Head of caudate nucleus (tissue), 42 donors: ENCODE results near the gene RNF114.
"Not testable (repeated sequence)": the region's sequence is repeated elsewhere in the genome, so short reads cannot be mapped to it uniquely, and the experiment has no call there.

Experiments used
- DNase-seq, 42 donors: peaks; one replicate each; pipeline versions ENCODE4 v3.0.0 to v3.0.0-alpha.2; 2020 to 2021; ENCODE audit warnings: mixed read lengths in 7 of 42
- intact Hi-C: fragments of 100-400 bp; cut with DNase I; formaldehyde crosslinking; loops from one replicate; pipeline ENCODE4 v1.15.0; 2022

The RNF114 gene, protein sequence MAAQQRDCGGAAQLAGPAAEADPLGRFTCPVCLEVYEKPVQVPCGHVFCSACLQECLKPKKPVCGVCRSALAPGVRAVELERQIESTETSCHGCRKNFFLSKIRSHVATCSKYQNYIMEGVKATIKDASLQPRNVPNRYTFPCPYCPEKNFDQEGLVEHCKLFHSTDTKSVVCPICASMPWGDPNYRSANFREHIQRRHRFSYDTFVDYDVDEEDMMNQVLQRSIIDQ

GRCh38 chr20:49936153-49937026 is at the start of gene RNF114:
RNF114 (plus strand) TSS chr20:49936397; CDS start chr20:49936413, 16 bp downstream.
- intact Hi-C loops, result no loop called here

DNA sequence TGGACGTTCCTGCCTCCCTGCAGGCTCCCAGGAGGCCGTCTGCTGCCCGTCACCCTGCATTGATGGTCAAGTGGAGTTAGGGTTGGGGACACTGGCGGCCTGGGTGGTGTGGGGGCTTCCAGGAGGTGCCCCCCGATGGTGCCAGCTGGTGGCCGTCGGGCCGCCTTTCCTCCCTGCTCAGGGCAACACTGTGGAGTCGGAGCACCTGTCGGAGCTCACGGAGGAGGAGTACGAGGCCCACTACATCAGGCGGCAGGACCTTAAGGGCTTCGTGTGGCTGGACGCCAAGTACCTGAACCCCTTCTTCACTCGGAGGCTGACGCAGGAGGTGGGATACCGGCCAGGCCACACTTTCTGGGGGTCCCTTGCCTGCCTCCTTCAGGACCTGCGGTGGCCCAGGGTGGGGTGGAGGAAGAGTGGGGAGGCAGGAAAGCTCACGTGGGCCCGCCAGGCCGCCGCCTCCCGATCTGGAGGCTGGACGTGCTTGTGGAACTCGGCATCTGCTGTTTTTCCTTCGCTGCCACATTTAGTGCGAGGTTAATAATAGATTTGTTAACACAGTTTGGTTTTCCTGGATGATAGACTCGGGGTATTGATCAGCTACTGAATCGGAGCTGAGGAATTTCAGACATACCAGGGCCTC is 49.5 kb upstream of the RNF114 start:
- intact Hi-C loops, result loop anchor here (2.0 to 5.0 kb wide), 2 partner anchors 34 to 276 kb away; no protein-coding TSS in a partner anchor
- peak in 2 of 42 donors; percentile 29 to 42 for DNase-seq

More at GRCh38 chr20:49936153-49937026, at the start of gene RNF114:
- peak; percentile 79 to 97 (median 94) for DNase-seq

- DNase-seq, result peak in 18 of 42 donors; percentile 25 to 68 (median 40)
- intact Hi-C loops, result loop anchor here (2.0 to 5.0 kb wide), 2 partner anchors 35 to 277 kb away; no protein-coding TSS in a partner anchor
Observed at GRCh38 chr20:49887251-49888211, 48.7 kb upstream of the RNF114 start.

DNA sequence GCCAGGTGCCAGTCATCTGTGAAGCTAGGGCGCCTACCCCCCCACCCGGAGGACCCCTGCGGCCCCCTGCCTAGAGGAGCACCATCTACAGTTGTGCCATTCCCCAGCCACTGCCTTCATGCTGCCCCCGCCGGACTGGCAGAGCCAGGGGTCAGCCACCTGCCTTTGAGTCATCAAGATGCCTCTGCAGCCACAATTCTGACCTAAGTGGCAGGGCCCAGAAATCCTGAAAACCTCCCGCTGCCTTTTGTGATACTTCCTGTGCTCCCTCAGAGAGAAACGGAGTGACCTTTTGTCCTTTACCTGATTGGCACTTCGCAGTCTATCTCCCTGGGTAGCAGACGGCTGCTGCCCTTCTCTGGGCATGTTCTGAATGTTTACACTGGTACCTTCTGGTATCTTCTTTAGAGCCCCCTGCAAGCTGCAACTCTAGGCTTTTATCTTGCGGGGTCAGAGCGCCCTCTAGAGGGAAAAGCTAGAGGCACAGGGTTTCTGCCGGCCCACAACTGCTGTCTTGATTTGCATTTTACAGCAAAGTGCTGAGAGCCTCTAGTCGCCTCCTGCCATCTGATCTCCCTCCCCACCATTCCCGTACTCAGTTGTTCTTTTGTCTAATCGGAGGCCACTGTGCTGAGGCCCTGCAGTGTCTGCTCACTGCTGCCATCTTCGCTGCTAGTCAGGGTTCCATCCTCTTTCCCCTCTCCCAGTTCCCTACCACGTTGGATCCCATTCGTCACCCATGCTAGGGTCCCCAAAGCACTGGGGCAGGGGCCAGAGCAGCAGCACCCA is 47.8 kb upstream of the RNF114 start:
- peak; percentile 57 to 95 (median 86) for DNase-seq

GRCh38 chr20:49889001-49889934 is 46.9 kb upstream of the RNF114 start:
- intact Hi-C loops, result loop anchor here (5.0 kb wide), 1 partner anchor 37 kb away; no protein-coding TSS in a partner anchor
- DNase-seq, result peak in 4 of 42 donors; percentile 5 to 30 (median 16)

More for the DNA sequence above, 47.8 kb upstream of the RNF114 start:
- intact Hi-C loops, result loop anchor here (5.0 kb wide), 1 partner anchor 36 kb away; no protein-coding TSS in a partner anchor

DNA sequence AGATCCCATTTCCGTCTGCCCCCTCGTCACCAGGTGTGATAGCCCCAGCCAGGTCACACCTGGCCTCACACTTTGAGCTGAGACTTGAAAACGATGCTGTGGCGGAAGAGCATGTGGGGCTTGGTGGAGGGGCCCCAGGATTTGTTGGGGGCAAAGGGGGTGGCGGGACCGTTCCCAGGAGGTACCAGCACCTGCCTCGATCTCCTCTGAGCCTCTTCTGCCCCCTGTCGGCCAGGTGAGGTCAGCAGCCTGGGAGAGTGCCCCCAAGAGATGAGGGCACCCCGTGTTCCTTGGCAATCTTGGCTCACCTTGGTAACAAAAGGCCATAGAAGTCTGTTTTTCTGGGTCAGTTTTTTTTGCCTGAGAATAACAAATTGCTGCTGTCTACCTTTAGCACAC is 46.3 kb upstream of the RNF114 start:
- intact Hi-C loops, result loop anchor here (5.0 kb wide), 1 partner anchor 38 kb away; no protein-coding TSS in a partner anchor
- peak in 5 of 42 donors; percentile 6 to 36 (median 15) for DNase-seq

DNA sequence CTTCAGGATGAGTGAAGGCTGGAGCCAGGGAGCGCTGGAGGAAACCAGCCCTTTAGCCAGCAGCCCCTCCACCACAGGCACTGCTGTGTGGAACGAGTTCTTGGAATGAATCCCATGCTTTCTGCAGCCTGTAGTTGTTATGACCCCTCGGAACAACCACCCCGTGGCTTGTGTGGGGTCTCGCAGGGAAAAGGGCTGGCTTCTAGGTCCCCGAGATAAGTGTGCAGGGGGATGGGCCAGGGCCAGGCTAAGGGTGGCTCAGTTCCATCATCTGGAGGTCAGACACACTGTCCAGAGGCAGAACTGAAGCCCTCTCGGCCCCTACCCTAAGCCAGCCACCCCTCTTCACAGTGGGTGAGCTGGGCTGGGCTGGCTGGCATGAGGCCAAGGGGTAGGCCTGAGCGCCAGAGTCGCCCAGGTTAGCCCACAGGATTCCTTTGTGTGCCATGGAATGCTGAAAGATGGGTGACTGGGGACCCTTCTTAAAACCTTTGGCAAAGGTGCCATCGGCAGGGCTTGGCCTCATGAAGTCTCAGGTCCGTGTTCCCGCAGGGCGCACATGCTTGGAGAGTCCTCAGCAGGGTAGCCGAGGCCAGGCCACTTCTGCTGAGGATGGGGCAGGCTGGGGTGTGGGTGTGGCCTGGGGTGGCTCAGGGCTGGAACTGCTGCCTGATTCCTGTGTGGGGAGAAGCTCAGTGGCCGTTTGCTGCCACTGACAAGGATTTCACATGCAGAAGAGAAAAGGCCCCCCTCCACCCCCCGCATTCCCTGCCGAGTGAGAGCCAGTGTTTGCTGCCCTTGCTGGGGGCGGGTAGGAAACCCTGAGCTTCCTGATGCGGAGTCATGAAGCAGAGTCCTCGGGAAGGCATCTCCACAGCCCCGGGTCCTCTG is 45.5 kb upstream of the RNF114 start:
- peak in 13 of 42 donors; percentile 15 to 51 (median 40) for DNase-seq
- intact Hi-C loops, result no loop called here

- intact Hi-C loops, result no loop called here
- DNase-seq, result peak in 1 of 42 donors; percentile 14
Observed at GRCh38 chr20:49891476-49892110, 44.6 kb upstream of the RNF114 start.

DNA sequence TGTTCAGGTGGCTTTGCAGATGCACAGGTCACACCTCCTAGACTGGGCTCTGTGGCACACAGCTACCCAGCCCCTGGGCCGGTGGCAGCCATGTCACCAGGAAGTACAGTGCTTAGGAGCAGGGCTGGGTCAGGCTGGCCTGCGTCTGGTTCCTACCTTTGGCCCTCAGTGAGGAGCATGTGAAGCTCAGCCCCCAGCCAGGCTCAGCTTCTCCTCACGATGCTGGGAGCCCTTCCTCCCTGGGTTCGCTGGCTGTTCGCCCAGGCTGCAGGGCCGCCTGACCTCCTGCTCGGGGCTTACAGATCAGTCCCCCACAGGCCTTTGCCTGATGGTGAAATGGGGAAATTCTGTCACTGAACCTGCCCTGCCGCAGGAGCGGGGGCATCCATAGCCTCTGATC is 43.9 kb upstream of the RNF114 start:
- DNase-seq, result peak in 10 of 42 donors; percentile 38 to 65 (median 50)

GRCh38 chr20:49892817-49893216 is 43.4 kb upstream of the RNF114 start:
- DNase-seq, result peak in 1 of 42 donors; percentile 13

More for the DNA sequence above, 43.9 kb upstream of the RNF114 start:
- intact Hi-C loops, result no loop called here

DNA sequence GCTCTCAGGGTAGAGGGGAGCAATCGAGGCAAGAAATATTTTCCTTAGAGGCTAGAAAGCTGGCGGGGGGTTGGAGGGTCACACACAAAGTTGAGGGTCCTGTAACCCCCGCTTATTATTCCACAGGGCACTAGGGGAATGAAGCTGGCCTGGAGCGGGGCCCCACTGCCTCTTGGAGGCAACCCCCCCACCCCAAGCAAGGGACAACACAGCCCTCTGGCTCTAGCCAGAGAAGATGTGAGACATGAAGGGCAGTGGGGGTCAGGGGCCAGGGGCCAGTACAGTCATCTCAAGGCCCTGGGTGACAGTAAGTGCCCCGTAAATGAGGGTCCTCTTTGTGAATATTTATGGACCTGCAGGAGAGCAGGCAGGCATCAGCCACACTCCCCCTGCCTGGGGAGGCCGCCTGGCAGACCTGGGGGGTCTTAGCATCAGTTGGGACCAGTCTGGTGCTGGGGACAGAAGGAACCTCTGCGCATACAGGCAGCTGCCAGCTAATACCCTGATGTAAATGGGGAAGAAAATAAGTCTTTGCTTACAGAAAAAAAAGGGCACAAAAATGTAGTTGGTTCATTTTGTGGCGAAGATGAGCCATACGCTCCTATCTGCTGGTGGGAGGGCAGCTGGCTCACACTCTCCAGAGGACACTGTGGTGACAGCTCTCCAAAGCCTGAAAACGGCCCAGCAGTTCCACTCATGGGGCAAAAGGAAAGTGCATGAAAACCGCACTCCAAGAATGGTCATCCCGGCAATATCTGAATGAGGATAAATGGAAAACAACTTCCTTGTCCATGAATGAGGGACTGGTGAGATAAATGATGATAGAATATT is 42.7 kb upstream of the RNF114 start:
- intact Hi-C loops, result no loop called here
- DNase-seq, result peak in 1 of 42 donors; percentile 18

More at GRCh38 chr20:49892817-49893216, 43.4 kb upstream of the RNF114 start:
- intact Hi-C loops, result no loop called here

DNA sequence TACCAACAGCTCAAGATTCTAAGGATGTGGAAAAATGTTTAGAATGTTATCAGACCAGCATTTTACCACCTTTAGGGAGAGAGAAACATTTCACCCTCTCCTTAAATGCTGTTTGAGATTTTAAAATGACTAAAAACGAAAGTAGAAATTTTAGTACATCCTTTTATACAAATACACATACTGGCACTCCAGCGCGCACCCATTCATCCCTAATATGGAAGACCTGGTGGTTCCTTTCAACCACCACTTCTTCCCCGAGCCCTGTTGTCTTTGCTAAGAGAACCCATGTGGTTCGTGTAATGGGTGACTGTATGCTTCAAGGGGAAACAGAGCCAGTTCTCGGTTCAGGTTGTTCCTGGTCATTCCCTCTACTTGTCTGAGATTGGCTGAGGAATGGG is 42.1 kb upstream of the RNF114 start:
- intact Hi-C loops, result no loop called here
- peak in 1 of 42 donors; percentile 16 for DNase-seq

GRCh38 chr20:49895474-49896093 is 40.6 kb upstream of the RNF114 start:
- peak in 1 of 42 donors; percentile 2 for DNase-seq

More at GRCh38 chr20:49895474-49896093, 40.6 kb upstream of the RNF114 start:
- intact Hi-C loops, result not testable (repeated sequence)
